Stimulated activated CD8-positive, alpha-beta memory T cell treated with anti-CD3 and anti-CD28 coated beads, Interleukin-12 subunit alpha, Interleukin-12 subunit beta, amount 100 ng/mL, for 1 hour (primary cell): ENCODE results near the gene NOP16.
"Not testable (repeated sequence)": the region's sequence is repeated elsewhere in the genome, so short reads cannot be mapped to it uniquely, and the experiment has no call there.

Source experiments
- DNase-seq: peaks from one replicate; pipeline ENCODE4 v3.0.0-alpha.2; 2020; ENCODE audit warnings: low read depth

NOP16 gene

GRCh38 chr5:176408590-176408989 is 20.2 kb upstream of the NOP16 start:
- no peak for DNase-seq

GRCh38 chr5:176408252-176408573 is 19.8 kb upstream of the NOP16 start:
- DNase-seq: not testable (repeated sequence)

GRCh38 chr5:176407456-176408251 is 19.3 kb upstream of the NOP16 start:
- DNase-seq: no peak

GRCh38 chr5:176406436-176407052 is 18.1 kb upstream of the NOP16 start:
- DNase-seq: no peak

GRCh38 chr5:176405656-176406435 is 17.4 kb upstream of the NOP16 start:
- no peak for DNase-seq

- DNase-seq: no peak
Observed at GRCh38 chr5:176401281-176402205, 13.1 kb upstream of the NOP16 start.

GRCh38 chr5:176400382-176401156 is 12.2 kb upstream of the NOP16 start:
- DNase-seq: no peak

- DNase-seq: no peak
Observed at GRCh38 chr5:176397736-176398420, 9.5 kb upstream of the NOP16 start.

GRCh38 chr5:176396330-176396729 is 7.9 kb upstream of the NOP16 start:
- no peak for DNase-seq

- no peak for DNase-seq
Observed at GRCh38 chr5:176394881-176395675, 6.7 kb upstream of the NOP16 start.

GRCh38 chr5:176394096-176394495 is 5.7 kb upstream of the NOP16 start:
- no peak for DNase-seq

GRCh38 chr5:176392526-176392925 is 4.1 kb upstream of the NOP16 start:
- DNase-seq: no peak

GRCh38 chr5:176391999-176392398 is 3.6 kb upstream of the NOP16 start:
- no peak for DNase-seq

- DNase-seq: no peak
Observed at GRCh38 chr5:176391479-176391878, 3.1 kb upstream of the NOP16 start.

GRCh38 chr5:176389135-176390123 is 1.0 kb upstream of the NOP16 start:
- DNase-seq: no peak

GRCh38 chr5:176388003-176388443 is 375 bp downstream of the NOP16 start:
- no peak for DNase-seq

- DNase-seq: no peak
Observed at GRCh38 chr5:176387384-176387925, 943 bp downstream of the NOP16 start.

GRCh38 chr5:176386491-176386890 is 1.9 kb downstream of the NOP16 start:
- DNase-seq: no peak
